ENCODE results near the gene NPAS2.

Gene NPAS2

DNA sequence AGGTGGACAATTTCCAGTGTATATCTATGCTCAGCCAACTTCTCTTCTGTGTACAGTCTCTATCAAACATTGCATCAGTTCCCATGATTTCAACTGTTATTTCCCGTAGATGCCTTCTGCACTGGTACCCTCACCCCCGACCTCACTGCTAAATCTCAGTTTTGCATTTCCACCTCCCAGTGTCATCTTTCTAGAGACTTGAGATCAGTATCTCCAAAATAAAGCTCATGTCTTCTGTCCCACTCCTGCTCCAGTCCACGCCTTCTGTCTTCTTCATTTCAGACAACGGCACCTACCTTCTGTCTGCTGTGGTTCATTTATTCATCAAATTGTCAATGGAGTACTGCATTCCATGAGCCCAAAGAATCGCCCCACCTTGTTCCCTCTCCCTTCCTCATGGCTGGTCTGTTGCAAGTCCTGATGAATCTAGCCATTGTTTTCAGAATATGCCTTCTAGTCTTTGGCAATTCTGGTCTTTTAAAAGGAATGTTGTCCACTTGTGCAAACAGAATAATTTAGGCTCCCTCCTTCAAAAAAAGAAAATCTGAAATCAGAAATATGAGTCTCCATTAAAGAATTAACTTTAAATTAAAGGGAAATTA lies 23.3 kb upstream of the NPAS2 start:
- no peak for DNase-seq

DNA sequence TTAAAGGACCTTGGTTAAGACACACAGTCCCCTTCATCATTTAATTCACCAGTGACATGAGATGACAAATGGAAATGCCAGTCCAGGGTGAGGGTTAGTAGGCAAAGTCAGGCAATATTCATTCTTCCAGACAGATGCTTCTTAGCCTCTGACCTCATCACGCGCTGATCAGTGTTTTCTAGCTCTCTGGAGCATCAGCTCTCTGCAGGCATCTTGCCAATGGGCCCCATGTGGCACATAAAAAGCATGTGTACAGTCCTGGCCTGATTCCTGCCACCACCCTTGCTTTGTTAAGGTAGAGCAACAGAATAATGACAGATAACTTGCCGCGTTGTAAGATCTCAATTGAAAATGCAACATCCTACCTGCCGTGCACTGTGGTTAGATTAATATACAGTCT lies 20.3 kb upstream of the NPAS2 start:
- no peak for DNase-seq

DNA sequence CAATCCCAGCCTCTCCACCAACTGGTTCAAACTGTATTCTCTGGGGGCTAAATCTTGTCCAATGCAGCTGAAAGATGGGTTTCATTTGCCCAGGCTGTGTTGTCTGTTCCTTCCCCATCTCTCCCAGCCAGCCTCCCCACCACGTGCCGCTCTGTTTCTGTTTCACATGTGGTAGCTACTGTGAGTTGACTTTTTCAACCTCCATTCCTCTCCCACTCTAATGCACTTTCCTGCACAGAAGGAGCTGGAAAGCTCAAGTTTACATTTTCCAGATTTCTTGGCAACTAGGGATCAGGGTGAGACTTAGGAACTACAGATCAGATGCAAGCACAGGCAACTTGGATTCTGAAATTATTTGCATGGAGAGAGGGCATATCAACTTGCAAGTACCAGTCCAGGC lies 19.0 kb upstream of the NPAS2 start:
- no peak for DNase-seq

DNA sequence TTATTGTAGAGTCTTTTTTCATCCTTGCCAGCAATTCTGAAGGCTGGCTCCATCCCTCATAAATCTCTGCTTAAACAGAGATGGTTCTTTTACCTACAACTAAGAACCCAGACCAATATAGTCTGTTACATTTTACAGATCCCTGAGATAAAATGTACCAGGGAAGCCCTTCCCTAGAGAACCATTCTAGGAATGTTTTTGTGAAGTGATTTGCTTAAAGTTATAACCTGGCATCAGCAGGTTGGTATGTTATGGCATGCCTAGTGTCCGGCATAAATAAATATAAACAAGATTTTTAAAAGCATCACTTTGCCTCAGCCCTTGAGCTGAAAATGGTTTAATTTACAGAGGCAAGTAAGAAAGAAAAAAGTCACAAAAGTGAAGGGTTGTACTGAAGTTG lies 18.5 kb upstream of the NPAS2 start:
- no peak for DNase-seq

DNA sequence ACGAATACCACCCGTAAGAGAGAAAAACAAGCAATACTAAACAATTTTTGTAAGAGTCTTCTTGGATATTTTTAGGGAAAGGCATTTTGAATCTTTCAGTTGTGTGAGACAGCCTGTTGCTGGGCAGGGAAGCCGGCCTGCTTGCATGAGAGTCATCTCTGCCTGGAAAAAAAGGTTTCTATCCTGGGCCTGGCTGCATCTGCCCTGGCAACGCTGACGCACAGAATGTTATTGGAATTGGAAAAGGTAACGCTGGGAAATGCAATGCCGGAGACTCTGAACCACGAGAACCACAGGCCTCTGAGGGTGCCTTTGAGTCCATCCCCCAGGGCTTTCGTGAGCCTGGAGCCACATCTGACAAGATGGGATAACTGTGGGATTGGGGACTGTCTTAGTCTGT lies 17.9 kb upstream of the NPAS2 start:
- DNase-seq = no peak

DNA sequence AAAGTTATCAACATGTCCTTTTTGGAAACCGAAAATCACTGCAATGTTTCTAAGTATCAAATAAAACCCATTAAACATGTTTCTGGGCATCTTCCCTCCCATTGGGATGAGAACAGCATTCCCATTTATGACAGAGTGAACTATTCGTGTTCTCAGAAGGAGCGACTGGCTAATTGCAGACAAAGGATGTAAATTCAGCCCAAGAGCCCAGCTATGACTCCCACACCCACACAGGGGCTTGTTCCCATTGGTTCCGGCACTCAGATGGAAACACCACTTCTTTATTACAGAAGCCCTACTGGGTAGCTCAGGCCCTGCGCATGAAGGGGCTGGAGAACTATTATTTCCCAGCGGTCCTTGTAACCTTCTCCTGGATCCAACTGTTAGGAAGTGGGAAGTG lies 16.6 kb upstream of the NPAS2 start:
- DNase-seq = no peak

DNA sequence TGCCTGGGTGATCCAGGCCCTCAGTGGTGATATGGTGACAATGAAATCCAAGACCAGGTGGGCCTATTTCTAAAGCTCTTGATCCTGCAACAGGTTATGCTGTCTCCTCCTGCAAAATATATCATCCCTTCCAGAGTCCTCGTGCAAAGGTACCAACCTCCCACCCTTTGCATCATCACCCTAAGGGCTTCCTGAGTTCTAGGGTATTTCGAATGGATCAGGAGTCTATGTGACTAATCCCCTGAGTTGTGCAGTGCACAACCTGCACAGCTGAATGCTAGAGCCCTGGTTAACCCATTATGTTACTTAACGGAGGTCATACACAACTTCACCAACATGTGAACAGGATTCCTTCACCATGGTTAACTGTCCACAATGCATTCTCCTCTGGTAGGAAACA lies 13.4 kb upstream of the NPAS2 start:
- no peak for DNase-seq

DNA sequence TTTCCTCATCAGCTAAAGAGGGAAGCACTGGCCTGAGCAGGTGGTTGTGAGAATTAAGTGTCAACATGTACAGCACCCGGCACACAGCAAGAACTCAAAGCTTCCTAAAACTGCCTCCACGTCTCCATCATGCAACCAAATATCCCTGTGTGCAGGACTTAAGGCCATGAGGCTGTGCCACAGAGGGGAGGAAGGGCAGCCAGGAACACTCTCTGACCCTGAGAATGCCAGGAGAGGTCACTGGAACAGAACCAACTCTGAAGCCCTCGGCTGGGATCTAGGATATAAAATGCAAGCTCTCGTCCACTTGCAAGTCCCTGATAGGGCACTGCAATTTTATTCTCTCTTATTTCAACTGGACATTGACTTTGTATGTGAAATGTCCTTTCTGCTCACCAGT lies 12.2 kb upstream of the NPAS2 start:
- no peak for DNase-seq

DNA sequence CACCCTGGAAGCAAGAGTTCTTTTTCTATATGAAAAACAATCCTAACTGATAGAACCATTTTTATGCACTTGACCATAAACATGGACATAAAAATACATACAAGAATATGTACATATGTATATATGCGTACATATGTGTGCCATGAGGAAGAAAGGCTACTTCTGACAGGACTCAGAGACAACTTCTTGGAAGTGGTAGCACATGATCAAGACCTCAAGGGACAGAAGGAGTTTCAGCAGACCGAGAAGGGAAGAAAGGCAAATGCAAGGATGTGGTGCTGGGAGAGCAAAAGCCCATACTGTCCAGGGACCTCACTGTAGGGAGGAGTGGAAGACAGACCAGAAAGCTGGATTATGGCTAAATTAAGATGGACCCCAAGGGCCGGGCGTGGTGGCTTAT lies 11.4 kb upstream of the NPAS2 start:
- no peak for DNase-seq

DNA sequence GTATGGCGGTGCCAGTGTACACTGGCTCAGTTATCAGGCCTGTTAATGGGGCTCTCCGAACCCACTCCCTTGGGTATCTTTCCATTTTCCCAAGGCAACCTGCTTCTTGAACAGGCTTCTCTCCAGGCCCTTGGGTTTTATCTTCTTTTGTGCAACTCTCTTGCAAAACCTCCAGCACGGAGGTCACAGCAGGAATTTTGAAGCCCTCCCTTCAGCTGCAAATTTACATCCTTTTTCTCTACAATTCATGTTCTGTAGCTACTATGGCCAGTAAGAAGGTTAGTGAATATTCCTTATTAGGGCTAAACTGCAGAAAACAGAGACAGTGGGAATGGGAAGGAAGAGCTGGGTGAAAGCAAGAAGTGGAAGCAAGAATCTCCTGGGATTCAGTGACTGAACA lies 10.4 kb upstream of the NPAS2 start:
- no peak for DNase-seq

DNA sequence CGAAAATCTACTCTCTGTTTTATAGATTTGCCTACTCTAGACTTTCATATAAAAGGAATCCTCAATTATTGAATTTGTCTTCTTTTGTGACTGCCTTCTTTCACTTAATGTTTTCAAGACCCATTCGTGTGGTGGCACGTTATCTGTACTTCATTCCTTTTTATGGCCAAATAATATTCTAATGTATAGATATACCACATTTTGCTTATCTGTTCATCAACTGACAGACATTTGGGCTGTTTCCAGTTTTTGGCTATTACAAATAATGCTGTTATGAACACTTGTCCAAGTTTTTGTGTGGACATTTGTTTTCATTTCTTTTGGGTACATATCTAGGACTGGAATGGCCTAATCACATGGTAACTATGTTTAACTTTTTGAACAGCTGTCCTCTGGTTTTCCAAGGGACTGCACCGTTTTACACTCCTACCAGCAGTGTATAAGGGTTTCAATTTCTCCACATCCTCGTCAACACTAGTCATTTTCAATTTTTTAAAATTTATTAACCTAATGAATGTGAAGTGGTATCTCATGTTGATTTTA lies 9.3 kb upstream of the NPAS2 start:
- no peak for DNase-seq

DNA sequence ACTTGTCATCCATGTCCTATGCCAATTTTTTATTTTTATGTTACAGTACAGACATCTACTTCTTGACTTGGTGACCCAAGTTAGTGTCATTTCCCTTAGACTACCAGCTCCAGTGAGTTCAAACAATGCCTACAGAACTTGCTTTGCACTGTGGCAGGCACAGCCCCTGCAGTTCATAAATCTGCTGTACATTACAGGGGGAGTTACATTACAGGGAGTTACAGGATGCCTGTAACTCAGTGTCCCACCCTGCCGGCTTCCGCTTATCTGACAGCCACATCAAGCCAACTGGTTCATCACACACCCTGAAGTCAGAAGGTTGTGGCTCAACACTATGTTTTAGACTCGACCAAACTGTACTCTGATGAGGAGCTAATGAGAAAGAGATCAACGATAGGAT lies 7.8 kb upstream of the NPAS2 start:
- DNase-seq = no peak

DNA sequence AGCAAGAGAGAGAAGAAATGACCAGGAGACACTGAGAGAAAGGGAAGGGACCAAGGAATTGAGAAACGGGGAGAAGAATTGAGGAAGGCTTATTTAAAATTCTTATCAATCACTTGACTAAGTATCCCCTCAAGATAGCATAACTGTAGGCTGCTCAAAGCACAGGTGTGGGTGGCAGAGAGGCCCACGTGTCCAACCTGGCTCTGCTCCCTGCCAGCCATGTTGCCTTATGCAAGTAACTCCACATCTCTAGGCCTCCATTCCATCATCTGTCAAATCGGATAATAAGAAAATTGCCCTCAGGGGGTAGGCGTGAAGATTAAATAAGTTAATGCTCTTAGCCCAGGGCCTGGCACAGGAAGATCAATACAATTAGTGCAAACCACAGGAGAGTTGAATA lies 7.4 kb upstream of the NPAS2 start:
- DNase-seq = no peak

DNA sequence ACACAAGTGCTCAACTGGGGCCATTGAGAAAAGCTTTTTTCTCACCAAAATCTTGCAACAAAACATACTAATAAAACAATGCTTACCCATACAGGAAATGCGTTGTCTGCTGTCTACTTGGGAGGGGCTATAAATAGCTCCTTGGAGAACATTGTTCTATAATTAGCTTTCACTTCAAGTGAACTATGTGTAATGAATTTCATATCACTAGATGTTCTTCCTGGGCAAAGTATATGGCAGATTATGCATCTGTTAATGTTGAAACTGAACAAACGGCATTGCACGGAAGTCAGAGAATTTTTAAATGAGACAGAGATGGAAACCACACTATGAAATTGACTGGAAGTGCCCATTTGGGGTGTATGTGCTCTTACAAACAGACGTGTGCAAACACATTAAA lies 6.4 kb upstream of the NPAS2 start:
- DNase-seq = no peak

DNA sequence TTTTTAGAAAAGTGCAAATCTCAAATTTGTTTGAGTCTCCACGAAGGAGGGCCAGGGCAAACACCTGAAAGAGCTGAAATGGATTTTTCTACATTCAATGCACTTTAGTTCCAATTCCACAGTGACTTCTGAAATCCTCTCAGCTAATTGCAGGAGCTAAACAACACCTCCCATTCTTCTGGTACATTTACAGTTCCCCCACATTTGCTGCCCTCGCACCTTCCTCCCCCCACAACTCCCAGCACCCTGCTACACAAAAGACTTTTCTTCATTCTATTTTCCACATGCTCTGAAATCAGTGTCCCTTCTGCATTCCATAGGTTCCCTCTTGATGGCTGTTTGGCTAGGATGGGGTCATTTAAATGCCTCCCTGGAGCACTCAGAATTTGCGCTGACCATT lies 5.9 kb upstream of the NPAS2 start:
- DNase-seq = no peak

DNA sequence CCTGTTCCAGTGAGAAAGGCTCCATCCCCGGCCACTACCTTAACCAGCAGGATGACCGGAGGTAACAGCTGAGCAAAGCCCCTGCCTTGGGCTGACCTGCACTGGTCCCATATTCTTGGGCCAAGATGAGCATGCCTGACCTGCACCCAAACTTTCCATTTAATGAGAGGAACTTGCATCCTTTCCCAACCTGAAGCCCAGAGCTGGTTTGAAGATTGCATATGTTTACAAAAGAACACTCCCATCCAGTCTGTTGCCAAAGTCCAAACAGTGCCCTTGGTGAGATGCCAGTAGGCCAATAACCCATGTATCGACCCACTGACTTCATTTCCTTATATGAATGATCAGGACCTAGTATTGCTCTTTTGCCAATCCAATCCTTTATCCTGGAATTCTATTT lies 5.5 kb upstream of the NPAS2 start:
- no peak for DNase-seq

DNA sequence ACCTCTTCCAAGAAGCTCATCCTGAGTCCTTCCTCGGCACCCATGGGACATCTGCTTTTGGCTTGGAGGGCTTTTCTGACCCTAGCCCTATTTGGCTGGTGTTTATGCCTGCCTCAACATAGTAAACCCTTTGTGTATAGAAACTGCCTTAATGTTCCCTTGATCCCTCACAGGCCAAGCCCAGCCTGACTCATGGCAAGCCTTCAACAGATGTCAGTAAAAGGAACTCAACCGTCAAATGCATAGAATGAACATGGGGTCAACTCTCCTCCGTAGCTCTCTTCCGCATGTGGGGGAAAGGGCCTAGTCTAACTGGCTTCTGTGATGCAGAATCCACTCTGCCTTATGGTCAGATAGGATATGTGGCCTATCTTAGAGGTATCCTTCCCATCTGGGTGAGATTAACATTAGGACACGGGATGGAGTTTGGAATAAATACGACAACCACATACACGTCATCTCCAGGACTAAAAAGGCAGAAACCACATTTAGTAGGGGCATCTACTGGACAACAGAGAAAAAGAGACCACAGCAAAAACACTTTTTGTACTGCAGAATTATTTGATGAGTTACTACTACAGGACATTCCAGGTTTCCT lies 2.5 kb upstream of the NPAS2 start:
- no peak for DNase-seq

DNA sequence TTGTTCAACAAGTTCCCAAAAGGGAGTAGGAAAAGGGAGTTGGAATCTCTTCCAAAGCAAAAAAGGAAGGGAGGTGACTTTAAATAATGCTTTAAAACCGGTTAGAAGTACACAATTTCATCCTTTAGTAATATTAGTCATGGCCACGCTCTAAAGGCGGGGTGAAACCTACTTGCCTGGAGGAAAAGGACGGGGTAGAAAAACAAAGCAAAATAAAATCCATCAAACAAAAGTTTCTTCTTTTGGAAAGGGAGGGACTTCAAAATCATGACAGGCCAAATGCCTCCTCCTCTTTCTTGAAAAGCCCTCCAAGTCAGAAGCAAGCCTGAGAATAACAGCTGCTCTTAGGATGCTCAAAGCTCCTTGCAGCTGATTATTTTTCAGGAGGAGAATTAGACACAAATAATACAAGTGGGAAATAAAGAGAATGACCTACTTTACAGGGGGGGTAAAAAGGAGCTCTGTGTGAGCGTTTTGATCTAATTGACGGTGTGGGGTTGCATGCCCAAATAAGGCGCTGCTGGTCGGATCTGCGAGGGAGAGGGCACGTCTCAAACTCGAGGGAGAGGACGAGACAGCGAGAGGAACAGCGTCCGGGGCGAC lies 1.8 kb upstream of the NPAS2 start:
- no peak for DNase-seq

DNA sequence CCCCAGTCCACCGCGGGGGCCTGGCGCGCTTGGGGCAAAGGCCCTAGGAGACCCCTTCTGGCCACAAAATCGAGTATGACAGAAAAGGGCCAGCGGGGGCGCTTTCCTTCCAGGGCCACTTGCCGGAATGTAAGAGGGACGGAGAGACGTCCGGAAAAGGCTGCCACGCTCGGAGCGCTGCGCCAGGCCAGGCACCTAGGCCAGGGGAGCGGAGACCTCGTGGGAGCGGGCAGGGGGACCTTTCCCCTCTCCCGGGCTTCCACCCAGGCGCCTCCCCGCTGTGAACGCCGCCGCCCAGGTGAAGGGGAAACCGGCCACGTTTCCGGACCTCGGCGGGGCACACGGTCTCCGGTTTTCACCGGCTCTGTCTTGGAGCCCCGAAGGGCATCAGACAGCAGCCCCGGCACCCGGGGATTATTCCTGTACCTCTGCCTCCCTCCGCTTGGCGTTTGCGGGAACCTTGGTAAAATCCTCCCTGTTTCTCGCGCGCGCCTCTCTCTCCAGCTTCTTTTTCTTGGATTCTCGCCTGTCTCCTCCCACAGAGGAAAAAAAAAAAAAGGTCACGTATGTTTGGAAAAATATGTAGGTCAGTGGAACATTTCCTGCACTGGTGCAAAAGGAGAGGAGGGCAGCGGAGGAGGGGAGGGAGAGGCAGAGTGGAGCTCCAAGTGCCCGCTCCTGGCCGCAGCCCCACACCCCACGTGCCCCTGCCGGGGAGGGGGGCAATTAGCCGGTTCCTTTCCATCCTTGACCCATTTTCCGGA lies 1.2 kb upstream of the NPAS2 start:
- DNase-seq = no peak

DNA sequence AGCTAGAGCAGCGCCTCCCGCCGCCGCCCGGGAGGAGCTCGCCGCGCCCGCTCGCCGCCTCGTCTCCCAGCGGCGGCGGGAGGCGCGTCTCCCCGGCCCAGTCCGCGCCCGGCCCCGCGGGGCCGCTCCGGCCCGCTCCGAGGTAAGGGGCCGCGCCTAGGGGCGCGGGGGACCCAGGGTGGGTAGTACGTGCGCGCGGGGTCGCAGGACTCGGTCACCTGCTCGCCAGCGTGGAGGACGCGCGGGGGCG lies 259 bp downstream of the NPAS2 start:
- DNase-seq = no peak

DNA sequence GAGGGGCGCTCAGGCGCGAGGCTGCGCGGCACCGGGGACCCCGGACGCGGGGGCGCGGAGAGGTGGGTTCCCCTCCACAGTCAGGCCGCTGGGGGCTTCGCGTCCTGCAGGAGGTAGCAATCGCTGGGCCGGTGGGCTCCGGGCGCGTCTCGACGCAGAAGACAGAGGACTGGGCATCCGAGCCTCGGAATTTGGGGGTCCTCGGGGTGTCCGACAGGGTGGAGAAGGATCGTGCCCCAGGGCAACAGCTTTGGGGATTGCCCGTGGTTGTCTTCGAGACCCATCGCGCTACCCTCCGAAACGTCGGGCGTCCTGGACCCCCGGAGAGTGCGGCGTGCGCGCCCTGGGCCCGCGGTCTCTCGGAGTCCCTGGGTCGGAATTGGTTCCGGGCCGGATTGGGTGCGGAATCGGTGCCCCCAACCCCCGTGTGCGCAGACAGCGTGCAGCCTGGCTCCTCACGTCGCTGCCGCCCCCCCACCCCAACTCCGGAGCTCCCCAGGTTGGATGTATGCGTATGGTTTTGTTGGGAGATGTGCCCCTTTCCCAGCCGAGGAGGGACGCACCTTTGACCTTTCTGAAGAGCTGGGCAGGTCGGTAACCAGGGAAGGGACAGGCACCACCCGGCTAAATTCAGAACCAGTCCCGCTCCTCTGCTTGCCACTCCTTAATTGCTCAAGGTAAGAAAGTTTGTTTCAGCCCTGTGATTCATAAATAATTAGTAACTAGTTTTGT lies 750 bp downstream of the NPAS2 start:
- DNase-seq = no peak

DNA sequence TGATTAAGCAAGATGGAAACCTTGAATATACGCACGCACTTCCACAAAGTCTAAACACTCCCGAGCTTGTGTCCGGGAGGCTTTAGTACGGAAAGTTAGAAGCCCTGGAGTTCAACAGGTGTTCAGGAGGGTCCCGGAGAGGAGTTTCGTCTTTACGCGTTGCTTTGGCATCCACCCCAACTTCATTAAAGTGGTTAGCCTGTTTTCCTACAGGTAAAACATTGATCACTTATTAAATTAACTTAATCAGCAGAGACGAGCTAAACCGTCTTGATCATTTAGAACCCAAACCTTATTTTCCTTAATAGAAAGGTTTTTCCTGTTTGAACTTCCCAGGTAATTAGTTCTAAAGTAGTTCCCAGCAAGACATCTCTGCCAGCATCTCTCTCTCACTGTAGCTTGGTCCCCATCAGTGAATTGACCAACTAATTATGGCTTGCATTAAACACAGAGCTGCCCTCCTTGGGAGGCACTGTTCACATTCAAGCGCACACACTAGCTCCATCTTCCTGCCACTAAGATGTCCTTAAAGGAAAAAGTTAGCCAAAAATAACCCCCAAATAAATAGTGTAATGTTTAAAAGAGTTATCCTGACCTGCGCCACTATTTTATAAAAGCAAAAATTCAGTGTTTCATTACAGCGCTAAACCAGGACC lies 1.4 kb downstream of the NPAS2 start:
- DNase-seq = no peak

DNA sequence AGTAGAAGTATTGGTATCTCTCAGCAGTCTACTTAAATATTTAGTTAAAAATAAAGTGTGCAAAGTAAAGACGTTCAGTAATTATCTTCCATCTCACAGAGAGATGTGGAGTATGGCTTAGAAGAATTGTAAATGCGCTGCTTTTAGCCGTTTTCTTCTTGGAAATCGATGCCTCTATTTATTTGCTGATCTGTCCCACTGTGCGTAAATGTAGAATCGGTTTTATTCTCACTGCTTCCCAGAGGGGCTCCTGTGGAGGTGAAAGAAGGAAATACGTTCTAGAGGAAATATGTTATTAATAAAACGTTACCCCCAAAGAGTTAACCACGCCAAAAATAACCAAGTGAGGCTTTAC lies 1.9 kb downstream of the NPAS2 start:
- DNase-seq = no peak

All from activated CD4-positive, alpha-beta T cell treated with anti-CD3 and anti-CD28 coated beads, Interleukin-2, amount 50 U/mL, for 4 hours (primary cell).